ENCODE measurements around the gene S100A6.
"Not testable (repeated sequence)": the region's sequence is repeated elsewhere in the genome, so short reads cannot be mapped to it uniquely, and the experiment has no call there.

The S100A6 gene

DNA sequence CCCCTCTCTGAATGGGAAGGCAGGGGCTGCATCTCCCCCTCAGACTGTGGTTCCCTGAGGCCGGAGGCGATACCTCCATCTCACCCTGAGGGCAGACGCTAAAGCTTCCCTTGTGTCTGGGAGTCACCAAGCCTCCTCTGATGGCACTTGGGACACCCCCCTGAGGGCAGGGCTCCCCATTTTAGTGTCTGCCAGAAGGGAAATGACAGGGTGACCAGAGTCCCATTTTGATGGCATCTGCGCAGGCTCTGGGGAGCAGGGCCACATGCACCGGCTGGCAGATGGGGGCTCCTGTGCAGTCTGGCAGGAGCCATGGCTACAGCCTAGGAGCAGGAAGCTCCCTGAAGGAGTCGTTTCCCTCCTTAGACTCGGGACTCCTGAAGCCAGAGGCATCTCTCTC is 28.2 kb upstream of the S100A6 start:
- no peak for DNase-seq (ENCODE audit: low read depth, low spot score)

DNA sequence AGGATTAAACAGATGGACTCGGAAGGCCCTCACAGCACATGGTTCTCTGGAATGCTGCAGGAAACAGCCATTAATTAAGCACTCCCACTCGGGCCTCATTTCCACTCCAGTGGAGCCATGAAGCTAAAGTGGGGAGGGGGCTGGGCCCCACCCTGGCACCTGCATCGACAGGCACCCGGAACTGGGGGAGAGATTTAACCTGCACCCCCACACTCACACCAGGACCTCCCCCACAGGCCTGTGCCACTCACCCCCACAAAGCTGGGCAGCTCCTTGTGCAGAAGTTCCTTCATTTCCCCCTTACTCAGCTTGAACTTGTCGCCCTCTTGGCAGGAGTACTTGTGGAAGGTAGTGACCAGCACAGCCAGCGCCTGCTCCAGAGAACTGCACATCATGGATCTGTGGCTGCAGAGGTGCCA is 27.7 kb upstream of the S100A6 start:
- DNase-seq (ENCODE audit: low read depth, low spot score) = no peak

- not testable (repeated sequence) for DNase-seq (ENCODE audit: low read depth, low spot score)
These were observed 26.2 kb upstream of the S100A6 start for GRCh38 chr1:153562021-153562420.

DNA sequence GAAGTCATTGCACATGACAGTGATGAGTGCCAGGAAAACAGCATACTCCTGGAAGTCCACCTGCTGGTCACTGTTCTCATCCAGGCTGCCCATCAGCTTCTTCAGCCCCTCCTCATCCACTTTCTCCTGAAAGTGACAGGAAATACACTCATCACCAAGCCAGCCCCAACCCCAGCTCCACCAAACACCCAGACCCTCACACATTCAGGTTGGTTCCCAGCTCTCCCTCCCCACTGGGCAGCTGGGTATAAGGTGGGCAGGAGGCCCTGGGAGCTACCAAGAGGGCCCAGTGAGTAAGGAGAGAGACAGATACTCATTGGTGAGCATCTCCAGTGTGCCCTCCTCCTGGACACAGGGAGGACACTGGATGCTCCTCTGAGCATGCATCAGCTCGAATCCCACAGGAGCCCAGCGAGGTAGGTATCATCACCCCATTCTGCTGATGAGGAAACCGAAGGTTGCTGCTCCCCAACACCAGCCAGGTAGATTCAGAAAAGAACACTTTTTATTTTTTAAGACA is 25.7 kb upstream of the S100A6 start:
- no peak for DNase-seq (ENCODE audit: low read depth, low spot score)

- DNase-seq (ENCODE audit: low read depth, low spot score) = no peak
These were observed 25.1 kb upstream of the S100A6 start for GRCh38 chr1:153560771-153561465.

GRCh38 chr1:153560241-153560640 is 24.4 kb upstream of the S100A6 start:
- no peak for DNase-seq (ENCODE audit: low read depth, low spot score)

GRCh38 chr1:153557877-153558276 is 22.1 kb upstream of the S100A6 start:
- no peak for DNase-seq (ENCODE audit: low read depth, low spot score)

DNA sequence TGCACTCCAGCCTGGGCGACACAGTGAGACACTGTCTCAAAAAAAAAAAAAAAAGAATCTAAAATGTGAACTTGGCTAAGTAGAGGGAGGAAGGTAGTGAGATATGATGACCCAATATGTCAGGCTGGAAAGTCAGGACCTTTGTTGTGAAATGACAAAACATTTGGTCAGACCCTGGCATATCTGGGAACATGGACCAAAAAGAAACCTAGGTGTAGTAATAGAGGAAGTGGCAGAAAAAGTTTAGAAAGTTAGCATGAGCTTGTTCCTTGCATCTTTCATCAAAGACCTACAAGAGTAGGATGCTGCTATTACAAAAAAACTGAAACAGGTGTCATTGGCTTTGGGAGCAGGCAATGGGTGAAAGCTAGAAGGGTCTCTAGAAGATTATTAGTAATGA is 20.6 kb upstream of the S100A6 start:
- no peak for DNase-seq (ENCODE audit: low read depth, low spot score)

DNA sequence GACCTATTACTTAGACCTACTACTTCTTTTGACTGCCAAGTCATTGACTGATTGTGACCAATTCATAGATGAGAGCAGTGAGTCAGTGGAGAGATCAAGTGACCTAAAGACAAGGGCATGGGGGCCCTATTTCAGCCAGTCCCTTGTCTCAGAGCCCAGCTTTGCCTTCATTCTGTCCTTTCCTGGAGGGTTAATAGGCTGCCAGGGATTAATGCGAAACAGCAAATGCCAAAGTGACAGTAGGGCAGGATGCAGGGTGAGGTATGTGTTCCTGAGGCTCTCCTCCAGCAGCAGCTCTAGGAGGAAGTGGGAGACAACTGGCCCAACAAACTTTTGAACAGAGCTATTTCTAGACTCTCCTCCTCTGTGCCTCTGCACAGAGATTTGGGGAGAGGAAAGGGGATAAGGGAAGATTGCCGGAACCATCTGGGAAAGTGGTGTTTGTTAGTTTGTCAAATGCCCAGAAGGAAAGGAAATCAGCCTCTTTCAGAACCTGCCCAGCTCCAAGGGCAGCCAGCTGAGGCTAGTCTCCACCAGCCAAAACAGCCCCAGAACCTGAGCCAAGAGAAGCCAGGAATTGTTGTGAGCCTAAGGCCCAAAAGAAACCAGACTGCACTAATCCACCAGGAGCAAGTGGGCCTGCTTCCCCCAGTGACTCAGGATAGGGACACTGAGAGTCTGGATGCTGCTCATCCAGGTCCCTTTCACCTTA is 18.2 kb upstream of the S100A6 start:
- no peak for DNase-seq (ENCODE audit: low read depth, low spot score)

DNA sequence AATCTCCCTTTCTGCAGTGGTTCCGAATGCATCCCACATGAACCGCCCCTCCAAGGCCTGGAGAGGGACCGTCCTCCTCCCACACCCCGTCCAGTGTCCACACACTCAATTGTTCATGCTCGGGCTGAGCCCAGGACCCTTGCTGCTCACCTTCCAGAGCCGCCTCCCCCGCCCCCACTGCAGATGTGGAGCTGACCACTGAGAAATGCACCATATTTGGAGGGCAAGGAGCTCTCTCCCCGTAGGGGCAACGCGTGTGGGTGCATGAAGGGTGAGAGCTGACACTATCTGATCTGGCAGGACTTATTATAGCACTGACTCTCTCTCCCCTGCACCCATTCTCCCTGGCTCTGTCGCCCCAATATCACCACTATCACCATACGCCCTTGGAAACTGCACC is 17.3 kb upstream of the S100A6 start:
- DNase-seq (ENCODE audit: low read depth, low spot score) = no peak

DNA sequence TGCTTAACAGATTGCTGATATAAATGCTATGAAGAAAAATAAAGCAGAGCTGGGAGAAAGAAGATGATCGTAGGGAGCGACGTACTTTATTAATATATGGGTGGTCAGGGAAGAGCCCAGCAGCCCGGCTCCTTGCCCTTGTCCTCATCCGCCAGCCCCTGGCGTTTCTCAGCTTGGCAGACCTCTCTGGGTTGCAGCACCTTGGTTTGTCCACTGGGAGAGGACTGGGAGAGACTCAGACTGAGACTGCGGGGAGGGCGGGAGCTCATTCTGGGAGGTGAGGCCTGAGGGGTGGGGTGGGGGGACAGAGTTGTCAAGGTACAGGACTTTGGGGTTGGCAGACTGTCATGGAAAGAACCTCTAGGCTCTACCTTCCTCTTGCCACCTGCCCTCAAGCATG is 16.5 kb upstream of the S100A6 start:
- no peak for DNase-seq (ENCODE audit: low read depth, low spot score)

GRCh38 chr1:153550827-153551500 is 15.2 kb upstream of the S100A6 start:
- DNase-seq (ENCODE audit: low read depth, low spot score) = no peak

DNA sequence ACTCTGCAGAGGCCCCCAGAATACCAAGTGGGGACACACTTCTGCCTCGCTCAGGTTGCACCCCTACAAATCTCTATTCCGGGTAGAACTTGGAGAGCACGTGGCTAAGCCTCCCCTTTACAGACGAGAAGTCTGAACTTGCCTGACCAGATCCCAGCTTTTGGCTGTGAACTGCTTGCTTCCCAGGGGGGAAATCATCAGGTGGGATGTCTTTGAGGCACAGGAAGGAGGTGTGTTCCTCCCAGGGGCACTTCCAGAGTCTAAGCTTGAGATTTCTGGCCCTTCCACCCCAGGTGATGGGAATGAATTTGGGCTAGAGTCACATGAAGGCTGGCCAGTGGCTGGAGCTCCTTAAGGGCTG is 14.6 kb upstream of the S100A6 start:
- DNase-seq (ENCODE audit: low read depth, low spot score) = no peak

- no peak for DNase-seq (ENCODE audit: low read depth, low spot score)
These were observed 14.1 kb upstream of the S100A6 start for GRCh38 chr1:153549741-153550397.

GRCh38 chr1:153548722-153549688 is 13.2 kb upstream of the S100A6 start, which contains the start of gene S100A3:
S100A3 (minus strand) TSS chr1:153549258; CDS start chr1:153548485, 773 bp downstream.
- no peak for DNase-seq (ENCODE audit: low read depth, low spot score)

- DNase-seq (ENCODE audit: low read depth, low spot score) = no peak
These were observed 12.1 kb upstream of the S100A6 start for GRCh38 chr1:153547560-153548551.

GRCh38 chr1:153546796-153547559 is 11.2 kb upstream of the S100A6 start:
- no peak for DNase-seq (ENCODE audit: low read depth, low spot score)

GRCh38 chr1:153546371-153546770 is 10.6 kb upstream of the S100A6 start:
- DNase-seq (ENCODE audit: low read depth, low spot score) = no peak

Data from activated naive CD8-positive, alpha-beta T cell treated with anti-CD3 and anti-CD28 coated beads, Interleukin-2, amount 50 U/mL, for 16 hours (primary cell).